Upper lobe of right lung (tissue), 1 donor: ENCODE results near the gene INHBB. TPM values are rescaled to one million over a fixed set of nuclear protein-coding genes. Genes with fewer than 3 reads are reported as not detected.

Source experiments
- ATAC-seq: fragments of 200-7000 bp; cut with Tn5 transposase; one replicate; pipeline ENCODE4 v1.9.1; 2020; ENCODE audit warnings: mild to moderate bottlenecking, moderate library complexity
- DNase-seq: peaks from one replicate; pipeline ENCODE4 v3.0.0-alpha.2; 2020
- H3K27ac ChIP-seq: fragments of 200-600 bp; one replicate; pipeline ENCODE4 v1.8.0; 2022
- H3K27me3 ChIP-seq: fragments of 200-600 bp; one replicate; pipeline ENCODE4 v1.8.0; 2022; ENCODE audit warnings: mild to moderate bottlenecking
- H3K36me3 ChIP-seq: fragments of 200-600 bp; one replicate; pipeline ENCODE4 v1.8.0; 2022
- H3K4me1 ChIP-seq: fragments of 200-600 bp; one replicate; pipeline ENCODE4 v1.8.0; 2022
- H3K4me3 ChIP-seq: fragments of 200-600 bp; one replicate; pipeline ENCODE4 v1.8.0; 2022; ENCODE audit warnings: mild to moderate bottlenecking
- H3K9me3 ChIP-seq: fragments of 200-600 bp; one replicate; pipeline ENCODE4 v1.8.0; 2022
- intact Hi-C: fragments of 100-400 bp; cut with DNase I; formaldehyde crosslinking; loops from one replicate; pipeline ENCODE4 v1.11.0; 2022
- total RNA-seq: library from RNA; stranded (reverse); fragmentation: NEBNext Ultra II Directional; extraction: Animal tissue kit (Norgen Biotek cat#: 25700); gene quantifications from one replicate; pipeline ENCODE4 v1.2.1, GENCODE V29; 2021
- TF ChIP-seq, protein P1 (sequence below): fragments of 200-600 bp; IDR thresholded peaks from one replicate; pipeline ENCODE4 v1.8.0; 2022; ENCODE audit warnings: antibody characterized with exemption
- donor health status: DM: no; HTN: yes; CAD: no; lungs with severe emphysema.

INHBB gene
- total RNA-seq, 1 donor from 2014 or later: 12.3 TPM

DNA sequence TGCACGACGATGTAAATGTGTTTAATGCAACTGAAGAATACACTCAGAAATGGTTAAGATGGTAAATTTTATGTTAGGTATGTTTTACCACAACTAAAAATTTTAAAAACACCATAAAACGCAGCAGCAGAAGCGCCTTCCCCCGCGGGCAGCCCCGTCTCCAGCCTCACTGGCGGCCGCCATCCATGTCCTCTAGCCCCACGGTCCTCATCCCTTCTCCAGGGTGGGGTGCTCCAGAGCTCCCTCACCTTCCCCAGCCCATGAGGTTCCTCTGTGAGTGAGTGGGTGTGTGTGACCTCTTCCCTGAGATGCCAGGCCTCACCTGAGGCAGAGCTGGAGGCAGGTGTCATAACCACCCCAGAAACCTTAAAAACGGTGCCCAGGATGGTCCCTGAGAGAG lies 17.0 kb downstream of the INHBB start:
- TF ChIP-seq, protein P1, sequence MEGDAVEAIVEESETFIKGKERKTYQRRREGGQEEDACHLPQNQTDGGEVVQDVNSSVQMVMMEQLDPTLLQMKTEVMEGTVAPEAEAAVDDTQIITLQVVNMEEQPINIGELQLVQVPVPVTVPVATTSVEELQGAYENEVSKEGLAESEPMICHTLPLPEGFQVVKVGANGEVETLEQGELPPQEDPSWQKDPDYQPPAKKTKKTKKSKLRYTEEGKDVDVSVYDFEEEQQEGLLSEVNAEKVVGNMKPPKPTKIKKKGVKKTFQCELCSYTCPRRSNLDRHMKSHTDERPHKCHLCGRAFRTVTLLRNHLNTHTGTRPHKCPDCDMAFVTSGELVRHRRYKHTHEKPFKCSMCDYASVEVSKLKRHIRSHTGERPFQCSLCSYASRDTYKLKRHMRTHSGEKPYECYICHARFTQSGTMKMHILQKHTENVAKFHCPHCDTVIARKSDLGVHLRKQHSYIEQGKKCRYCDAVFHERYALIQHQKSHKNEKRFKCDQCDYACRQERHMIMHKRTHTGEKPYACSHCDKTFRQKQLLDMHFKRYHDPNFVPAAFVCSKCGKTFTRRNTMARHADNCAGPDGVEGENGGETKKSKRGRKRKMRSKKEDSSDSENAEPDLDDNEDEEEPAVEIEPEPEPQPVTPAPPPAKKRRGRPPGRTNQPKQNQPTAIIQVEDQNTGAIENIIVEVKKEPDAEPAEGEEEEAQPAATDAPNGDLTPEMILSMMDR: no peak
- no peak for ATAC-seq
- Histone ChIP-seq H3K27me3 (no peaks in the 10 kb centered on the region), H3K4me3 (no peak overlapping the region), H3K27ac (no peak overlapping the region), H3K9me3 (no peaks in the 10 kb centered on the region), H3K36me3 (no peaks in the 10 kb centered on the region), H3K4me1 (no peaks in the 10 kb centered on the region)
- DNase-seq: no peak
- intact Hi-C loops: no loop called here

DNA sequence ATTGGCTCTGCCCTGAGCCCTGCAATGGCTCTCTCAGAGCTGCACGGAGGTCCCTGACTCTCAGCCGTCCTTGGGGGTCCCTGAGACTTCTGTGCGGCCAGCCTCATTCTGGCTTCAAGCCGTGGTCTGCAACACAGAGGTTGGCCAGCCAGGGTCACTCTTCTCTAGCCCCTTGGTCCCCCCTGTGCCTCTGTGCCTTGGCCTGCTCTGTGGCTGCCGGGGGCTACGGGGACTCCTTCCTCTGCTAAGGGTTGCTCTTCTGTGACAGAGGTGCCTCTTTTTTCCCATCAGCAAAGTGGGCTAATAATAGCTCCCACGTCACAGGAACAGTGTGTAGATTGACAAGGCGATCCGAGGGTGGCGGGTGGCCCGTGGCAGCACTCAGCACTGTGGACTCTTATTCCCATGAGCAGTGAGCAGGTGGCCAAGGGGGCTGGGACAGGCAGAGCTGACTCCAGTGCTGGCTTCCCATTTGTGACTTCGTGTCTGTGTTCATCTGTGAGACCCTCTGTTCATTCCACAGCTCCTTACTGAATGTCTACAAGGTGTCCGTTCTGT lies 19.4 kb downstream of the INHBB start:
- ATAC-seq (no peak), DNase-seq (no peak)
- H3K4me1 ChIP-seq: no peaks in the 10 kb centered on the region
- H3K36me3 ChIP-seq: no peaks in the 10 kb centered on the region
- H3K9me3 ChIP-seq: no peaks in the 10 kb centered on the region
- no peaks in the 10 kb centered on the region for H3K27me3 ChIP-seq
- TF ChIP-seq, protein P1: no peak
- H3K27ac ChIP-seq: no peak overlapping the region
- H3K4me3 ChIP-seq: no peak overlapping the region
- intact Hi-C loops: no loop called here

DNA sequence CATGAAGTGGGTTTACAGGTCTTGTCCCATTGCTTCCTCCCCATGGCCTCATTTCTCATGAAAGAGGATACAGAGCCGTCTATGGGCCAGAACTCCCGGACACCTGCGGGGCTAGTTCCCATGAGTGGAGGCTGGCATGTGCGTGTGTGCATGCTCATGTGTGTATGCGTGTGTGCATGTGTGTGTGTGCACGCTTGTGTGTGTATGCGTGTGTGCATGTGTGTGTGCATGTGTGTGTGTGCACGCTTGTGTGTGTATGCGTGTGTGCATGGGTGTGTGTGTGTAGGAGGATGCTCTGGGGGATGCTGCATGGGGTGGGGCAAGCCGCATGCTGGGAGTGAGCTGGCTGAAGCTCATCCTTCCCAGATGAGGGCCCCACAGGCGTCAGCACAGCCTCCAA lies 20.8 kb downstream of the INHBB start:
- Histone ChIP-seq H3K9me3 (no peaks in the 10 kb centered on the region), H3K27ac (no peak overlapping the region), H3K36me3 (no peaks in the 10 kb centered on the region), H3K4me3 (no peak overlapping the region), H3K4me1 (no peaks in the 10 kb centered on the region), H3K27me3 (no peaks in the 10 kb centered on the region)
- intact Hi-C loops: no loop called here
- TF ChIP-seq, protein P1: no peak
- DNase-seq (no peak), ATAC-seq (no peak)

DNA sequence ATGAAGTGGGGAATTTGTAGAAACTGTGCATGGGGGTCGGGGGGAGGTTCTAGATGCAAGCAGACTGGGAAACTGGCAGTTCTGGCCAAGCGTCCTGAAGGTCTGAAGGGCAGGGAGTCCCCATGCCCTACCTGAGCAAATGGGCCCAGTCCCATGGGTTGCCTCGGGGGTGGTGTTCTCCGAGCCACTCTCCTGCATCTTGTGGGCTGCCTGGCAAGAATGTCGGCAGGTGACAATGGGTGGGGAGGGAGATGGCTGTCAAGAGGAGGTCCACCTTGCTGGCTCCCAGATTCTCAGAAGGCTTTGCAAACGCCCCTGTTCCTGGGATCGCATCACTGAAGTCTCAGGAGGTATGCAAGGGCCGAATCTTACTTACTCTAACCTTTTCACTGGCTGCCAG lies 21.3 kb downstream of the INHBB start:
- no peak overlapping the region for H3K4me3 ChIP-seq
- intact Hi-C loops: no loop called here
- DNase-seq (no peak), ATAC-seq (no peak)
- H3K9me3 ChIP-seq: no peaks in the 10 kb centered on the region
- no peaks in the 10 kb centered on the region for H3K27me3 ChIP-seq
- H3K4me1 ChIP-seq: no peaks in the 10 kb centered on the region
- H3K27ac ChIP-seq: no peak overlapping the region
- TF ChIP-seq, protein P1: no peak
- no peaks in the 10 kb centered on the region for H3K36me3 ChIP-seq

DNA sequence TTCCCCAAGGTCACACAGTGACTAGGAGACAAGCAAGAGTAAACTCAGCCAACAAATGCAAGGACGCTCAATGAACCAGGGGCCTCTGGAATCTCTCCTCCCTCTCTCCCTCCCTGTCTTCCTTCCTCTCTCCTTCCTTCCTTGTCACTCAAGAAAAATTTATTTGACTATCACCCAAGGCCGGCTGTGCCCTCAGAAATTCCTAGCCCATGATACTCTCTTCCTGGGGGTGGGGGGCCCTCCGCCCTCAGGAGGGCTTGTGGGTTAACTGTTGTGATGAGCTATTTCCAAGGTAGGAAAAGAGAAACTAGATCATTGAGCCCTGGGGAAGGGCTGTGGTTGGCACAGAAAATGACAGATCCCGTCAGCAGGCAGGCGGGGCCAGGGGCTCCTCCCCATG lies 21.7 kb downstream of the INHBB start:
- no peak overlapping the region for H3K27ac ChIP-seq
- H3K27me3 ChIP-seq: no peaks in the 10 kb centered on the region
- ATAC-seq (no peak), DNase-seq (no peak)
- TF ChIP-seq, protein P1: no peak
- no peaks in the 10 kb centered on the region for H3K36me3 ChIP-seq
- H3K4me3 ChIP-seq: no peak overlapping the region
- no peaks in the 10 kb centered on the region for H3K4me1 ChIP-seq
- intact Hi-C loops: no loop called here
- H3K9me3 ChIP-seq: no peaks in the 10 kb centered on the region

DNA sequence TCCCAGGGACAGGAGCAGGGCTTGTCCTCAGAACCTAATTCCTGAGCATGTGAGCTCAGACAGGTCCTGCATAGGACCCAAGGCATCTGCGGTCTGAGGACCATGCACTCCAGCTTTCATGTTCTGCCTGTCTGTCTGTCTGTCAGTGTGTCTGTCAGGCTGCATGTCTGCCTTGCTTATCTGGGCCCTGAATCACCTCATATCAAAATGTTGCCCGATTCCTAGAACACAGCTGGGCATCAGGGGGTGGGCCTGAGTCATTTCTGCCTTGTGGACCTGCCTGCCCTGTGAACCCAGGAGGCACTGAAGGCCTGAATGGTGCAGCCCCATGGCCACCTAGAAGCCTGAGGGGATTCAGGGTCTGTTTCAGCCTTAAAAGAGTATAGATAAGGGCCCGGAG lies 22.1 kb downstream of the INHBB start:
- DNase-seq (no peak), ATAC-seq (no peak)
- H3K9me3 ChIP-seq: no peaks in the 10 kb centered on the region
- intact Hi-C loops: no loop called here
- H3K4me3 ChIP-seq: no peak overlapping the region
- TF ChIP-seq, protein P1: no peak
- no peak overlapping the region for H3K27ac ChIP-seq
- no peaks in the 10 kb centered on the region for H3K27me3 ChIP-seq
- H3K4me1 ChIP-seq: no peaks in the 10 kb centered on the region
- H3K36me3 ChIP-seq: no peaks in the 10 kb centered on the region
